ENCODE measurements around the gene MTCH2. TPM values are rescaled to one million over a fixed set of nuclear protein-coding genes. Genes with fewer than 3 reads are reported as not detected.

MTCH2 gene
- total RNA-seq, 1 experiment from 2014 or later, result 138 TPM

DNA sequence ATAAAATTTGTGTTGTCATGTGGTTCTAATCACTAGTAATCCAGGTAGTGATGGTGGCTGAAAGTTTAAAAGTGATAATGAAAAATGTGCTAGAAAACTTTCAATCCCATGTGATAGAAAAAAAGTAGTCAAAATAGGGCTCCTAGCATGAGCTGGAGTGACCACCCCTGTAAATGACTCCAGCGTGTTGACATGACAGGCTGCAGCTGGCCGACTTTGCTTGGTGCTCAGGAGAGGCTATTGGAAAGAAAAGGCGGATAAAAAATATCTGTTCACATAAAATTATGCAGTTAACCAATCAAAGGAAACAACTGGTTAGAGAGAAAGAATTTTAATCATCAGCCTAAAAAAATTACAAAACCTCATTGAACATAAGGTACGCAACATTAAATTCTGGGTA lies 16.9 kb upstream of the MTCH2 start:
- intact Hi-C loops (cut with micrococcal nuclease), result no loop called here
- Histone ChIP-seq H3K4me3 (replicated peaks in 1 of 2; ENCODE audit: low read depth in 1 of 2, low read length in 2 of 2) (no peak overlapping the region), H3K27ac (ENCODE audit: low read depth, low read length) (no peak overlapping the region), H3K36me3 (ENCODE audit: control insufficient read depth in 1 of 2, insufficient read depth in 2 of 2, low read length in 2 of 2) (no peaks in the 10 kb centered on the region), H3K4me2 (ENCODE audit: low read length) (no peak overlapping the region), H3K27me3 (ENCODE audit: insufficient read depth, low read length) (no peaks in the 10 kb centered on the region), H3K9me3 (ENCODE audit: control insufficient read depth in 1 of 2, insufficient read depth in 1 of 2, low read depth in 1 of 2, low read length in 2 of 2) (no peaks in the 10 kb centered on the region), H3K79me2 (ENCODE audit: insufficient read depth, low read length) (no peaks in the 10 kb centered on the region), H3K9me2 (ENCODE audit: insufficient read depth) (no peaks in the 10 kb centered on the region), H3K9ac (ENCODE audit: low read length) (no peak overlapping the region), H2AFZ (ENCODE audit: low read depth, low read length, poor library complexity, severe bottlenecking) (no peak overlapping the region), H3K4me1 (ENCODE audit: control insufficient read depth in 1 of 2, insufficient read depth in 2 of 2, low read length in 2 of 2) (peaks cover 0 to 16% of the 10 kb centered on the region in 2 experiments; a peak in 3 of 4 replicates), H4K20me1 (ENCODE audit: insufficient read depth) (no peaks in the 10 kb centered on the region)
- DNase-seq (ENCODE audit: low read depth, low spot score), result no peak
- BruUV-seq (replicated peaks), result no TSS peak
- ChIA-PET CTCF (no interaction called here), RAD21 (ENCODE audit: low non-redundant PET in 1 of 2, low total read pairs in 2 of 2, uncharacterized antibody in 2 of 2, unreplicated experiment in 2 of 2) (no interaction called here), POLR2A (no interaction called here)
- no peak for ATAC-seq
- TF ChIP-seq ZBTB33 (IDR thresholded peaks at IDR 0.05; ENCODE audit: extremely low read depth, insufficient replicate concordance, low read length), result no peak
- TF ChIP-seq MAX (IDR thresholded peaks at IDR 0.05), result no peak
- no peak for TF ChIP-seq ZFX (IDR thresholded peaks at IDR 0.05)
- TF ChIP-seq CEBPB (IDR thresholded peaks at IDR 0.05; ENCODE audit: low read depth), result no peak
- no peak for TF ChIP-seq EZH2 (IDR thresholded peaks at IDR 0.05)
- TF ChIP-seq POLR2A (IDR thresholded peaks at IDR 0.05; ENCODE audit: borderline replicate concordance, extremely low read depth, insufficient read depth, insufficient read length), result no peak
- TF ChIP-seq CBX3 (IDR thresholded peaks at IDR 0.05; ENCODE audit: low read depth), result no peak
- no peak for TF ChIP-seq FOSL1 (IDR thresholded peaks at IDR 0.05; ENCODE audit: low read depth)
- no peak for TF ChIP-seq SIN3A (IDR thresholded peaks at IDR 0.05; ENCODE audit: low read depth)
- TF ChIP-seq EZH2phosphoT487 (IDR thresholded peaks at IDR 0.05; ENCODE audit: borderline replicate concordance), result no peak
- TF ChIP-seq EGR1 (IDR thresholded peaks at IDR 0.05; ENCODE audit: low read depth), result no peak
- TF ChIP-seq, protein P1, sequence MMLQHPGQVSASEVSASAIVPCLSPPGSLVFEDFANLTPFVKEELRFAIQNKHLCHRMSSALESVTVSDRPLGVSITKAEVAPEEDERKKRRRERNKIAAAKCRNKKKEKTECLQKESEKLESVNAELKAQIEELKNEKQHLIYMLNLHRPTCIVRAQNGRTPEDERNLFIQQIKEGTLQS (IDR thresholded peaks at IDR 0.05), result no peak
- TF ChIP-seq POLR2AphosphoS5 (IDR thresholded peaks at IDR 0.05; ENCODE audit: low read depth, low read length), result no peak
- no peak for TF ChIP-seq ELF1 (IDR thresholded peaks at IDR 0.05; ENCODE audit: borderline replicate concordance, low read depth)
- no peak for TF ChIP-seq ZNF274 (IDR thresholded peaks at IDR 0.05; ENCODE audit: low read depth, low read length)

All from HCT116 (cell line).